Inflammatory macrophage treated with lipopolysaccharide for 1 hour (primary cell): ENCODE measurements around the gene GABRD.

Experiments
- DNase-seq, 2 donors: peaks; one replicate each; pipeline ENCODE4 v3.0.0-alpha.2; 2020 to 2022

The GABRD gene

DNA sequence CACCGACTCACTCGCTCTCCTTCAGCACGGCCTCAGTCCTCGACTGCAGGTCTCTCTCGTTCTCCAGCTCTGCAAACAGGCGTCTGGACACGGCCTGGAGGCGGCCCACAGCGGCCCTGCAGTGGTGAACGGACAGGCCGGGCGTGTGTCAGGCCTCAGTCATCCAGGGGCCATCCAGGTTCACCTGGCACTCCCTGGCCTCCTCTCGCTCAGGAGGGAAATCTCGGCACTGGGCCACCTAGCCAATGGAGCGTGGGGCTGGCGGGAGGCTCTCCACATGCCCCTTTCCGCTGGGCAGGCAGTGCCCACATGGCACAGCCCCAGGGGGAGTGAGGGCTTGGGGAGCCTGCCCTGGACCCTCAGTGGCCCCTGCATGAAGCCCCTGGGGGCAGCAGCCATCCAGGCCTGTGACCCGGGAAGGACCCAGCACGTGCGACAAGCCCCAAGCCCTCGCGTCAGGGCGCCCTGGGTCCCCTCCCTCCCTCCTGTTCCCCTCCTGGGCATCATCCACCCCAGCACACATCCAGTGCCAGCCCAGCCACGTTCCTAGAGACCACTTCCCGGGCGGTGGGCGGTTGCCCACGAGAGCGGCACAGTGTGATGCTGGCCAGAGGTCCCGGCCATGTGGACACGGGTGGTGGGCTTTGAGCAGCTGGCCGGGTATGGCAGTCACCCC is 33.6 kb upstream of the GABRD start:
- DNase-seq: no peak

DNA sequence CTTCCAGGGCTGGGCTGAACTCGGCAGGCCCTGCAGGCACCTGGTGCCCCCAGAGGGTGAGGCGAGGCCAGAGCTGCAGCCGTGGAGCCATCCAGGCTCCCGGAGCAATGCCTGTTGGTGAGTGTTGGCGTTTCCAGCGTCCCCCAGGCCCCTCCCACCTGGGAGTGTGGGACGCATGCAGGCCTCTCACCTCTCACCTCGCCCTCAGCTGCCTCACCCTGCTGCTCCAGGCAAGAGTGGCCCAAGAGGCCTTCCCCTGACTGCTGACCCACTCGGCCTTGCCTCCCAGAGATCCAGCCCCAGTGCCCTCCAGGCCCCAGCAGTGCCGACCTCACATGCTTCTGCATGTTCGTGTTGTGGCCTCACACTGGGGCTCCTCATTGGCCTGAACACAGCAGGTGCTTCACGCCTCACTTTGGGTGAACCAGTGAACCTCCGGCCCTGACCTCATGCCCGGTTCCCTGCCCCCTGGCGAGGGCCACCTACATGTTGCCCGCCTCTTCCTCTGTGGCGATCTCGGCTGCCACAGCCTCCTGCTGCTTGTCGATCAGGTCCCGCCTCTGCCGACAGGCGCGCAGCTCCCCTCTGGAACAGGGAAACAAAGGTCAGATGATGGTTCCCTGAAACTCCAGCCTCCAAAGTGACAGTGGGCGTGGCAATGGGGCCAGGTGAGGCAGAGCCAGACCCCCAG is 32.5 kb upstream of the GABRD start:
- DNase-seq: no peak

DNA sequence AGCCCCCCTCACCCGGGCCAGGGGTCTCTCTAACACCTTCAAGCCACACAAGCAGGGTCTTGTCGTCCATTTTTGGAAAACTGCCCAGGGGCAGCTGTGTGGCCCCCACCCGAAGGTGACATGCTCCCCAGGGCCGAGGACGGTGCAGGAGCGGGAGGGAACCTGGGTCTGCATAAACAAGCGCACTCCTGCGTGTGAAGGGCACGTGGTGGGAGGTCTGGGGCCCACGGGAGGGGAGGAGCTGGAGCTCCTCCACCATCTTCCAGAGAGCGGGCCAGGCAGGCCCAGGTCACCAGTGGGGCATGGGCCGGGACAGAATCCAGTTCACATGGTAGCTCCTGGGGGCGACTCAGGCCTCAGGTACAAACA is 32.0 kb upstream of the GABRD start:
- no peak for DNase-seq

- no peak for DNase-seq
Measured at GRCh38 chr1:1988061-1988945, 30.8 kb upstream of the GABRD start.

DNA sequence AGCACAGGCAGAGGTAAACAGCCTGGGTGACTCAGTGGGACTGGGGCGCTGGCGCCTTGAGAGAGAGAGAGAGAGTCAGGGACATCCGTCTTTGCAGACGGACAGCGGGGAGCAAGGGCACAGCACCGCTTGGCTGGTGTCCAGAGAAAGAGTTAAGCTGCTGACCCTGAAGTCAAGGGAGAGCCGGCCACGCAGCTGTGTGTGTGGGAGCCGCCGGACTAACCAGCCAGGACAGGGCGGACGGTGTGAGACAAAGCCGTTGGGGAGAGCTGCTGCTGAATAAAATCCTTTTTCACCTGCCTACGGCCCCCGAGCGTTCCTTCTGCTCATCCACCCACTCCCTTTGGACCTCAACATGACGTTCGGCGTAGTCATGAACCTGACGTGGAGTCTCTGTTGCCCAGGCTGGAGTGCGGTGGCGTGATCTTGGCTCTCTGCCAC is 30.0 kb upstream of the GABRD start:
- no peak for DNase-seq

GRCh38 chr1:1989789-1990188 is 29.4 kb upstream of the GABRD start:
- DNase-seq: no peak

DNA sequence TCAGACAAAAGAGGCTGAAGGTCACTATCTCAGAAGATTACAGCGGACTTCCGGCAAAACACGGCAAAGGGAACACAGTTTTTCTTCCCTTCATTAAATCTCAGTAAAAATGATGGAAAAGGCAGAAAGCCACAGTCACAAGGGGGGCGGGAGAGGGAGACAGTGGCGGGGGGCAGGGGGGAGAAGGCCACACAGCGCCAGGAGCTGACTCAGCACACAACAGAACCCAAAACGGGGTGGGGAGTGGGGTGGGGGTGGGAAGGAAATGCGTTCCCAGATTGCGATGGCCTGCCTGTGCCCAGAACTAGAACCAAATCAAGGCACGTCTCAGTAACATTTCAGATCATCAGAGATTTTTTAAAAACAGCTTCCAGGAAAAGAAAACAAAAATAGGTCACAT is 28.9 kb upstream of the GABRD start:
- no peak for DNase-seq

GRCh38 chr1:1994536-1994935 is 24.6 kb upstream of the GABRD start:
- no peak for DNase-seq

DNA sequence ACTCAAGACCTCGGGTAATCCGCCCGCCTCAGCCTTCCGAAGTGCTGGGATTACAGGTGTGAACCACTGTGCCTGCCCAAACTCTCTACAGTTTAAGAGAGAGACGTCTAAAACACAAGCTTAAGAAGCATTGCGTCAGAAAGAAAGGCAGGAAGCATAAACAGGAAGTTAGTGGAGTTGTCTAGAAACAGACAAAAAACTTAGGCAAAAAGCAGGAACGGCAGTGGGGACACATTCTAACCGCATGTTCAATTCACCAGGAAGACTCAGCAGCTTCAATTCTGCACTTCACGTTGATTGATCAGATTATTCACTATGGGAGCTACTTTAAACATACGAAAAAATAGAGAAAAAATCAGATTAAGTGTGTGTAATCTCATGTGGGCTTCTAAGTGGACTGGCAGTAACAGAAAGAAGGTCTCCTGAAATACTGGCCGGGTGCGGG is 22.9 kb upstream of the GABRD start:
- peak; percentile 68 to 73 for DNase-seq

GRCh38 chr1:1997576-1997975 is 21.6 kb upstream of the GABRD start:
- no peak for DNase-seq

- no peak for DNase-seq
Measured at GRCh38 chr1:2000432-2000831, 18.7 kb upstream of the GABRD start.

GRCh38 chr1:2000850-2001249 is 18.3 kb upstream of the GABRD start:
- DNase-seq: no peak

GRCh38 chr1:2001773-2002411 is 17.3 kb upstream of the GABRD start:
- no peak for DNase-seq

GRCh38 chr1:2003541-2004131 is 15.5 kb upstream of the GABRD start, which contains the start of gene CFAP74:
CFAP74 (minus strand) TSS chr1:2003786; CDS start chr1:1990956, 12,830 bp downstream.
- DNase-seq: peak in 1 of 2 donors; percentile 2

GRCh38 chr1:2004856-2005255 is 14.3 kb upstream of the GABRD start:
- DNase-seq: no peak

- DNase-seq: no peak
Measured at GRCh38 chr1:2009101-2010053, 9.8 kb upstream of the GABRD start.

GRCh38 chr1:2014181-2014580 is 5.0 kb upstream of the GABRD start:
- no peak for DNase-seq

DNA sequence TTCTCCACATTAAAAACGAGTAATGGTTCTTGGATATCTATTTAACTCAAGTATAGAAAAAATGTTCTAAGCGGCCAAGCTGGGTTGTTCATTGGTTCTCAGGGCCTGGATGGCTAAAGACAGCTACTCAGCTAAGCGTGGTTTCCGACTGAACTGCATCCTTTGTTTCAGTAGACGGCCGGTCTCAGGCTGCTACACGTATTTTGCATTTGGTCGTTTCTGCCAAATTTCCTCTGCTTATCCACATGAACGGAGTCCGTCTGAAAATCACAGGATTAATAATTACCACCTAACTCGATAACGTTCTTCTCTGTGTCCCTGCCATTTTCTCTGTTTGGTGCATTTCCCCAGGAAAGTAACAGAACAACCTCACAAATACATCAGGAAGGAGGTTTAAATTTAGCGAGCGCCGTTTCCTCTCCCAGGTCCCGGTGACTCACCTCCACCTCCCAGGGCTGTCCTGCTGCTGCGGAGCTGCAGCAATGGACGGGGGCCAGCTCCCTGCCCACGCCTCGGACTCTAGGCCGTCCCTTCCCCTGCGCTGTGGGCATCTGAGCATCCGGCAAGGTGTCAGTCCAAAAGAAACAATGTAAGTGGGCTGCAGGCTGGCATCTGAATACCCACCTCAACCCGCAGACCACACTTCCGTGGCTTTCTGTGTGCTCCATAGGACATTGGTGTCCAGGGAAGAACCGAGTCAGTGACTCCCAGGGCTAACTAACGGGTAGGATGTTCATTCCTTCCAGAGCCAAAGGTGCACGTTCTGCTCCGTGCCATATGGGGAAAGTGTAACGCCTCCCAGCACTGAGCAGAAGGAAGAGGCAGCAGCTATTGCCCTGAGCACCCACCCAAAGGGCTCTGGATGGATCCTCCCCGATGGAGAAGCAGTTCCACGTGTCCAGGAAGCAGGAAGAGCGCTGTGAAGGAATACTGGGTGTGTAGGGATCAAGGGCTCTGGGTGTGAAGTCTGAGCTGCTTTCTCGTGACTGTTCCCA is 4.1 kb upstream of the GABRD start:
- no peak for DNase-seq

GRCh38 chr1:2016123-2016522 is 3.0 kb upstream of the GABRD start:
- no peak for DNase-seq
